Stimulated activated CD8-positive, alpha-beta memory T cell treated with anti-CD3 and anti-CD28 coated beads, Interleukin-4, amount 100 ng/mL, for 4 hours (primary cell): ENCODE data around the gene KCNQ2.

ENCODE experiments used
- DNase-seq, 2 donors: peaks; one replicate each; pipeline ENCODE4 v3.0.0-alpha.2; 2020; ENCODE audit warnings: low read depth in 2 of 2, low spot score in 1 of 2

KCNQ2 gene

DNA sequence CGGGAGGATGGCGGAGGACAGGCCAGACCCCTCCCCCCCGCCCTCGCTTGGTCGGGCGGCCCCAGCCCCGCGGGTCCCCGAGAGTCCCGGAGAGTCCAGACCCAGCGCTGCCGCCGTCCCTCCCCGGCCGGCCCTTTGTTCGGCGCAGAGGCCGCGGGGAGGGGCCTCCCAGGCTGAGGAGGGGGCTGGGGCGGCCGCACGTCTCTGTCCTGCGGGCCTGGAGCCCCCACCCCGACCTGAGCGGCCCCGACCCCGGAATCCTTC, 806 bp downstream of the KCNQ2 start:
- DNase-seq, result no peak

DNA sequence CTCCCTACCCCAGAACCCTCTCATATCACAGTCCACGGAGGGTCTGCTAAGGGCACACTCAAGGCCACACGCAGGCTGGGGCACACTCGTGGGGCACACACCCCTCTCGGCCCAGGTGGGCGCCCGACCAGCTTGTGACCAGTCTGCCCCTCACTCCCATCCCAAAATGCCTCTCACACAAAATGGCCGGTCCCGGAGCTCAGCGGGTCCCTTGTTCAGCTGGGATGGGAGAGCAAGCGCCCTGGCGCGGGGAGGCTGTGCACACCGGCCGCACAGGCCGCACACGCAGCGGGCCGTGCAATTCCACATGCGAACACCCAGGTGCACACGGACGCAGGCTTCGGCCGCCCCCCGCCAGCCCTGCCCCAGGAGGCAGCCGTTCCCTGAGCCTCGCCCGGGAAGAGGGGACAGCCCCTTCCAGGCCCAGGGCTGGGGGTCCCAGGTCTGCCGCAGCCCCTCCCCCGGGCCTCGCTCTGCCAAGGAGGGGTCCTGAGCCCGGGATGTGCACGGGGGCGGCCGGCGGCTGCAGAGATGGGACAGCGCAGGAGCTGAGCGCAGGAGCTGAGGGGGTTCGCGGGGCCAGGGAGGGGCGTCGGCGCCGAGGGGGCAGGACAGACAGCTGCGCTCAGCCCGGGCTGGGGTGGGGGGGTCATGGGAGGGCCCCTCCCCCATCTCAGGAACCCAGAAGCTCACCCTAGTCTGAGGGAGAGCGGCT, 1.3 kb downstream of the KCNQ2 start:
- no peak for DNase-seq

DNA sequence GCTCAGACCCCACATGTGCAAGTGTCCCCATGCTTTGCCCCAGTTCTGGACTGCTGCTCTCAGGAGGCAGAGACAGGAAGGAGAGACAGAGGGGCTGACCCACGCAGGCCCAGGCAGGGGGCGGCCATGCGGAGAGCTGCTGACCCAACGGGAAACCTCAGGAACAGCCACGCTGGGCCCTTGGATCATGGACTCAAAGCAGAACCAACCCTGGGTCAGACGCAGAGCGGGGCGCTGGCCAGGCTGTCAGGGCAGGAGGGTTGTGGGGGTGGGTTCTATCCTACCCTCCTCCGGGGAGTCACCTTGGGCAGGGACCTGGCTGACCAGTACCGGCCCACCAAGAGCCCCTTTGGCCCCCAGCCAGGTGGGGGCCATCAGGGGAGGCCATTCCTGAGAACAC, 2.0 kb downstream of the KCNQ2 start:
- no peak for DNase-seq

DNA sequence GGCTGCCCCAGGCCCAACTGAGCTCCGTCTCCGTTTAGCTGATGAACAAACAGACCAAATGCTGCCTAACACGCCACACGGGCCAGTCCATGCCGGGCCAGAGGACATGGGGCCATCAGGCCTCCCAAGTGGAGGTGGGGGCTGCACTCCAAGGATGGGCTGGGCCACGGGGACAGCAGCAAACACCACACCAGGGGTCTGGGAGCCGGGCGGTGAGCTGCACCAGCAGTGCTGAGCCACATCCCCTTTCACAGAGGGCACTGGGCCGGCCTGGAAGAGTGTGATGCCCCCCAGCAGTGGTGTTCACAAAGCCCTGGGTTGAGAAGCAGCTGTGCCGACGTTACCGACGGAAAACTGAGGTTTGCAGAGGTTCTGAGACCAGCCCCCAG, 2.7 kb downstream of the KCNQ2 start:
- no peak for DNase-seq

GRCh38 chr20:63469019-63469712, 3.3 kb downstream of the KCNQ2 start:
- DNase-seq, result no peak

DNA sequence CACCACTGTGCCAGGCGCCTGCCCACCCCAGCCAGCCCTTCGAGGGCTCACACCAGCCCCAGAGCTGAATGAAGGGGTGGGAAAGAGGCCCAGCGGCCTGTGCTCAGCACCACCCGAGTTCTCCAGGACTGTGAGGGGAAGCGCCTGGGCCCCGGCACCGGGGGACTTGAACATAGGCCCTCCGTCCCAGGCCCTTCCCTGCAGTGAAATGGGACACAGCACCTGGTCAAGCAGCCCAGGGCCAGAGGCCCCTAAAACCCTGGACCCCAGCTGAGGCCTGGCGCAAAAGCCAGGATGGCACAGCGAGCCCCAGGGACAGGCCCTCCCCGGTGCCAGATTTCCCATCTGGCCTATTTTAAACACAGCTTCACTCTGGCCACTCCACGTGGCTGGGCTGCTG, 4.0 kb downstream of the KCNQ2 start:
- no peak for DNase-seq

DNA sequence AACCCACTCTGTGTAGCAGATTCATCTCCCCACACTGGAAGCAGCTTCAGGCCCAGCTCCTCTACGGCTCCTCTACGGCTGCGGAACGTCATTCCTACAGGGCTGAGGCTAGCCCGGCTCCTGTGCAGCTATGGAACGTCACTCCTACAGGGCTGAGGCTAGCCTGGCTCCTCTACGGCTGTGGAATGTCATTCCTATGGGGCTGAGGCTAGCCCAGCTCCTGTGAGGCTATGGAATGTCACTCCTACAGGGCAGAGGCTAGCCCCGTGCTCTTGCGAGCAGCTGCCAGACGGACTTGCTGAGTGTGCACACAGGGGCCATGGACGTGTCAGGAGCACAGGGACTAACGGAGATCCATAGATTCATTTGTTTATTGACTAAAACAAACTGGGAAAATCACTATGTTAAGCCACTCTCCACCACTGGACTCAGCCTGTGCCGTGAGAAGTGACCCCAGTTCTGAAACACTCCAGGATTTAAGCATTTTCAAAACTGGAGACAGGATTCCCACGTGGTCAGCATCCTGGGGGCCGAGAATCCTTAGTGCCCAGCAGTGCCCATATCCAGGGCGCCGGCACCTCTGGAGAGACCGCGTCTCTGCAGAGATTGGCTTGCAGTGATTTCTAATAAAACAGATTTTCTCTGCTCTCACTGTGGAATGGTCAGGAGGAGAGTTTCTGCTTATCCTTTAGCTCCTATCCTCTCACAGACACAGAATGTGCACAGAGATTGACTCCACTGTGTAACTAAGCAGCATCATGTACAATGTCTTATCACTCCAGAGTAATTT, 5.0 kb downstream of the KCNQ2 start:
- DNase-seq, result no peak

DNA sequence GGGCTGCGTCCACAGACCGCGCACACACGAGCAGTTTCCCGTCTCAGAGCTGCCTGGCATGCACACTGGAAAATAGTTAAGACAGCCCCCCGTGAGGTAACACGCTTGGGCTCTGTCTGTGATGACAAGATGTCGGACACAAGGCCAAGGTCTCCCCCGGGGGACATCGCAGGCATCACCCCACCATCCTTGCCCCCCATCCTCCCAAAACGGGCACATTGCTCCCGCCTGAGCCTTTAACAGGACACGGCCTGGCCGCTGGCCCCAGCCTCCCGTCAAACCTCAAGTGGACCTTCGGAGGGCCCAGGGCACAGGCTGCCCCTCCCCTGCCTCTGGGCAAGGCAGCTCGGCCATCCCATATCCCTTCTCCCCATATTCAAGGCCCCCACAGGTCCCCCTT, 5.6 kb downstream of the KCNQ2 start:
- no peak for DNase-seq

GRCh38 chr20:63466250-63466825, 6.1 kb downstream of the KCNQ2 start:
- no peak for DNase-seq

- DNase-seq, result no peak
Observed at GRCh38 chr20:63465380-63466249, 6.8 kb downstream of the KCNQ2 start.

DNA sequence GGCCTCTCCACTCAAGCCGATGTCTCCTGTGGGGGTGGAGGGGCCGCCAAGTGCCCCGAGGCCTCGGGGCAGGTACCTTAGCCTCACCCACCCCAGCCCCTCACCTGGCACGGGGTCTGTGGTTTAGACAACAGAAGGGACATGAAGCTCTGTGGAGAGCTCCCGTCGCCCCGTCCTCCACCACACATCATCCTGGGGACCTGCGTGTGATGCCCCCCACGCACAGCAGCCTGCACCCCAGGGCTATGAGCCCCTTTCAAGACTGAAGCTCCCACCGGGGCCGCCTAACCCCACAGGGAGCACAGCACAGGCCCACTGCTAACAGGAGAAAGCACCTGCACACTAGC, 8.2 kb downstream of the KCNQ2 start:
- no peak for DNase-seq

GRCh38 chr20:63463400-63464288, 8.8 kb downstream of the KCNQ2 start:
- DNase-seq, result no peak

- no peak for DNase-seq
Observed at GRCh38 chr20:63462244-63462643, 10.2 kb downstream of the KCNQ2 start.

DNA sequence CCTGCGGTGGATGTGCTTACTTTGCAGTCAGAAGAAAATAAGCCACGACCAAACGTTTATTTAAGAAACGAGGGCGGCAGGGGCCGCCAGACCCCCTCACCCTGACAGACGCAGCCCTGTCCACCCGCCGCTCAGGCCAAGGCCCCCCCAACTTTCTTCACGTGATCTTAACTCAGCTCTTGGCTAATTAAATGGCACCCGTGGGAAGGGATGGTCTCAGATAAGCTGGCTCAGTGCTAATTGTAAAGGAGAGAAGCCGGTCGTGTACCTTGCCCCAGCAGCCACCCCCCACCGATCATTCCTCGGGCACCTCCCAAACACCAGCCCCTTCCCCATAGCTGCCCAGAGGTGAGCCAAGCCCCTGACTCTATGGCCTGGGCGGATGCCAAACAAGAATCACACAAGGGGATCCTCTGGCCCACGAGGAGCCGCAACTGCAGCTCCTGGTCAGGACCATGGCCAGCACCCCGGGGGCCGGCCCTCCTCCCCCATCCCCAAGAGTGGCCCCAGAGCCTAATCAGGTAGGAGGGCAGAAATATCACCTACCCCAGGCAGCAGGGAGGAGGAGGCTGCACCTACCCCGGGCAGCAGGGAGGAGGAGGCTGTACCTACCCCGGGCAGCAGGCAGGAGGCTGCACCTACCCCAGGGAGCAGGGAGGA, 11.2 kb downstream of the KCNQ2 start:
- no peak for DNase-seq

DNA sequence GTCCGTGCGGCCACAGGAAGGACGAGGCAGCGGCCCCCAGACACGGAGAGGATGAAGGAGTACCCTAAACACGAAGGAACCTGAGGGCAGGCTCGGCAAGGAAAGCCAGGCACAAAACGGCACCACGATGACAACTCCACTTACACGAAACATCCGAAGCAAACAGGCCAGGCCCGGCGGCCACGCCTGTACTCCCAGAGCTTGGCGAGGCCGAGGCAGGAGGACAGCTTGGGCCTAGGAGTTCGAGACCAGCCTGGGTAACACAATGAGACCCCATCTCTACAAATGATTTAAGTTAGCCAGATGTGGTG, 13.4 kb downstream of the KCNQ2 start:
- DNase-seq, result no peak

GRCh38 chr20:63458170-63459069, 14.0 kb downstream of the KCNQ2 start:
- DNase-seq, result no peak

DNA sequence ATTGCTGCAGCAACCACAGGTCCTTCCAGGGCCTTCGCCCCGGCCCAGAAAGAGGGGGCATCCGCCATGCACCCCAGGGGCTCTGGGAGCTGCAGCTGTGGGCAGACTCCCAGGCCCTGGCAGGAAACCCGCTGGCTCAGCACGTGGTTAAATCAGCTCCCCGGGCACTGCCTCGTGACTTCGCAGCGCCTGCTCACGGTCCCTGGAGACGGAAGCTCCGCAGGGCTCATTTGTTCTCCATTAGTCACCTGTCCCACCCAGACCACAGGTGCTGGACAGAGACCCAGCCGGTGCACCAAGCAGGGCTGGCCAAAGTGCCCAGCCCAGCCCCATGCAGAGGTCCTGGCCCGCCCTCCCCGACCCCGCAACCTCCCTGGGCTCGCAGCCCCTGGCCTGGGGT, 14.7 kb downstream of the KCNQ2 start:
- DNase-seq, result no peak

- no peak for DNase-seq
Observed at GRCh38 chr20:63456429-63457284, 15.8 kb downstream of the KCNQ2 start.
